ENCODE results near the gene CRTC1. TPM values are rescaled to one million over a fixed set of nuclear protein-coding genes. Genes with fewer than 3 reads are reported as not detected.
A peak's percentile ranks its signal among the peaks of the same experiment; 100 is the strongest.
"Not testable (repeated sequence)": the region's sequence is repeated elsewhere in the genome, so short reads cannot be mapped to it uniquely, and the experiment has no call there.

The CRTC1 gene
- total RNA-seq, 1 donor from 2014 or later, result 10.3 TPM

GRCh38 chr19:18666317-18666716, 17.2 kb upstream of the CRTC1 start:
- ATAC-seq (no peak), DNase-seq (ENCODE audit: missing footprints) (no peak)
- intact Hi-C loops (cut with DNase I), result no loop called here

- no peak for ATAC-seq
- peak; percentile 26 for DNase-seq (ENCODE audit: missing footprints)
- intact Hi-C loops (cut with DNase I), result no loop called here
Measured at GRCh38 chr19:18666784-18667183, 16.7 kb upstream of the CRTC1 start.

GRCh38 chr19:18667531-18668251, 15.8 kb upstream of the CRTC1 start:
- ATAC-seq (no peak), DNase-seq (ENCODE audit: missing footprints) (no peak)
- intact Hi-C loops (cut with DNase I), result no loop called here

GRCh38 chr19:18668252-18668631, 15.2 kb upstream of the CRTC1 start:
- DNase-seq (ENCODE audit: missing footprints), result peak; percentile 69
- ATAC-seq, result no peak
- intact Hi-C loops (cut with DNase I), result no loop called here

GRCh38 chr19:18668744-18669523, 14.5 kb upstream of the CRTC1 start:
- ATAC-seq, result no peak
- intact Hi-C loops (cut with DNase I), result no loop called here
- peak; percentile 69 for DNase-seq (ENCODE audit: missing footprints)

- DNase-seq (ENCODE audit: missing footprints), result no peak
- intact Hi-C loops (cut with DNase I), result no loop called here
- no peak for ATAC-seq
Measured at GRCh38 chr19:18669524-18669817, 14.0 kb upstream of the CRTC1 start.

- no peak for DNase-seq (ENCODE audit: missing footprints)
- intact Hi-C loops (cut with DNase I), result loop anchor here (5.0 to 10.0 kb wide), 2 partner anchors 78 to 215 kb away; no protein-coding TSS in a partner anchor
- ATAC-seq, result no peak
Measured at GRCh38 chr19:18669883-18670282, 13.6 kb upstream of the CRTC1 start.

- intact Hi-C loops (cut with DNase I), result loop anchor here (5.0 to 10.0 kb wide), 2 partner anchors 78 to 216 kb away; no protein-coding TSS in a partner anchor
- DNase-seq (ENCODE audit: missing footprints), result no peak
- ATAC-seq, result no peak
Measured at GRCh38 chr19:18670312-18670711, 13.2 kb upstream of the CRTC1 start.

- DNase-seq (ENCODE audit: missing footprints) (no peak), ATAC-seq (no peak)
- intact Hi-C loops (cut with DNase I), result loop anchor here (5.0 to 10.0 kb wide), 2 partner anchors 79 to 217 kb away; no protein-coding TSS in a partner anchor
Measured at GRCh38 chr19:18671303-18672043, 12.0 kb upstream of the CRTC1 start.

- DNase-seq (ENCODE audit: missing footprints) (no peak), ATAC-seq (no peak)
- intact Hi-C loops (cut with DNase I), result loop anchor here (5.0 to 10.0 kb wide), 2 partner anchors 80 to 217 kb away; no protein-coding TSS in a partner anchor
Measured at GRCh38 chr19:18672044-18672451, 11.4 kb upstream of the CRTC1 start.

GRCh38 chr19:18672606-18673337, 10.7 kb upstream of the CRTC1 start:
- intact Hi-C loops (cut with DNase I), result loop anchor here (5.0 to 10.0 kb wide), 2 partner anchors 80 to 218 kb away; no protein-coding TSS in a partner anchor
- ATAC-seq (peak; percentile 37), DNase-seq (ENCODE audit: missing footprints) (no peak)

GRCh38 chr19:18674616-18675015, 8.9 kb upstream of the CRTC1 start:
- peak; percentile 27 for ATAC-seq
- intact Hi-C loops (cut with DNase I), result loop anchor here (5.0 to 10.0 kb wide), 2 partner anchors 82 to 220 kb away; no protein-coding TSS in a partner anchor
- peak; percentile 80 for DNase-seq (ENCODE audit: missing footprints)

GRCh38 chr19:18675779-18676178, 7.7 kb upstream of the CRTC1 start:
- intact Hi-C loops (cut with DNase I), result loop anchor here (10.0 kb wide), 1 partner anchor 221 kb away; no protein-coding TSS in a partner anchor
- ATAC-seq, result no peak
- no peak for DNase-seq (ENCODE audit: missing footprints)

GRCh38 chr19:18676692-18677091, 6.8 kb upstream of the CRTC1 start:
- ATAC-seq (no peak), DNase-seq (ENCODE audit: missing footprints) (no peak)
- intact Hi-C loops (cut with DNase I), result loop anchor here (10.0 kb wide), 1 partner anchor 222 kb away; no protein-coding TSS in a partner anchor

- ATAC-seq, result no peak
- intact Hi-C loops (cut with DNase I), result loop anchor here (10.0 kb wide), 1 partner anchor 222 kb away; no protein-coding TSS in a partner anchor
Measured at GRCh38 chr19:18677156-18677555, 6.3 kb upstream of the CRTC1 start.

GRCh38 chr19:18680148-18680547, 3.3 kb upstream of the CRTC1 start:
- not testable (repeated sequence) for DNase-seq (ENCODE audit: missing footprints); ATAC-seq
- intact Hi-C loops (cut with DNase I), result loop anchor here (5.0 kb wide), 1 partner anchor 167 kb away; no protein-coding TSS in a partner anchor

More at GRCh38 chr19:18677156-18677555, 6.3 kb upstream of the CRTC1 start:
- DNase-seq (ENCODE audit: missing footprints), result no peak

GRCh38 chr19:18682807-18683108, 722 bp upstream of the CRTC1 start:
- intact Hi-C loops (cut with DNase I), result loop anchor here (5.0 kb wide), 1 partner anchor 165 kb away; no protein-coding TSS in a partner anchor
- ATAC-seq (no peak), DNase-seq (ENCODE audit: missing footprints) (no peak)

GRCh38 chr19:18683958-18684641, 620 bp downstream of the CRTC1 start:
- DNase-seq (ENCODE audit: missing footprints) (no peak), ATAC-seq (no peak)
- intact Hi-C loops (cut with DNase I), result loop anchor here (5.0 kb wide), 1 partner anchor 163 kb away; no protein-coding TSS in a partner anchor

Measured in Right ventricle myocardium inferior (tissue), 1 donor.